Ovary (tissue), 9 donors: ENCODE data around the gene TEKT5. TPM values are rescaled to one million over a fixed set of nuclear protein-coding genes. Genes with fewer than 3 reads are reported as not detected.

Experiments
- DNase-seq, 5 donors: peaks; one replicate each; pipeline ENCODE4 v3.0.0-alpha.2; 2019 to 2020
- H3K27ac ChIP-seq, 2 donors: fragments of 200-600 bp; one replicate each; pipeline versions ENCODE4 v1.5.1 to v1.8.0; 2019 to 2022
- H3K27me3 ChIP-seq: fragments of 200-600 bp; one replicate; pipeline ENCODE4 v1.8.0; 2022
- H3K36me3 ChIP-seq: fragments of 200-600 bp; sonication (generic); one replicate; pipeline ENCODE4 v1.5.1; 2019
- H3K4me1 ChIP-seq: one replicate; pipeline ENCODE4 v1.8.1; 2013; ENCODE audit warnings: mild to moderate bottlenecking, moderate library complexity; ENCODE audit not compliant: insufficient read depth
- H3K4me3 ChIP-seq: fragments of 200-600 bp; sonication (generic); one replicate; pipeline ENCODE4 v1.5.1; 2017
- H3K9me3 ChIP-seq, 2 donors: fragments of 200-600 bp in 1 of 2; sonication (generic) in 1 of 2; one replicate each; pipeline versions ENCODE4 v1.5.1 to v1.8.1; 2013 to 2019; ENCODE audit warnings: mild to moderate bottlenecking in 1 of 2, moderate library complexity in 1 of 2
- CTCF ChIP-seq, 3 donors: fragments of 450-650 bp in 2 of 3; fragments of 200-600 bp in 1 of 3; IDR thresholded peaks; one replicate each; pipeline versions ENCODE4 v1.5.1 to v1.8.0; 2016 to 2022; ENCODE audit warnings: antibody characterized with exemption in 3 of 3, mild to moderate bottlenecking in 1 of 3
- EP300 ChIP-seq: sonication (generic); formaldehyde crosslinking; IDR thresholded peaks from one replicate; pipeline ENCODE4 v1.6.1; 2017; ENCODE audit warnings: antibody characterized with exemption
- POLR2A ChIP-seq: fragments of 450-650 bp; IDR thresholded peaks from one replicate; pipeline ENCODE4 v1.6.1; 2017; ENCODE audit warnings: antibody characterized with exemption, mild to moderate bottlenecking, moderate library complexity
- WGBS, 3 donors: extraction: QIAGEN DNeasy Blood & Tissue Kit in 1 of 3; methylation state at CpG; one replicate each; pipeline versions ENCODE4 v1.1.5 to v1.1.7; 2013 to 2017; 5-methylcytosine and 5-hydroxymethylcytosine counted together
- intact Hi-C, 4 donors: fragments of 100-400 bp; cut with DNase I; formaldehyde crosslinking; loops; one replicate each; pipeline versions ENCODE4 v1.11.0 to v1.15.1; 2022 to 2023
- polyA plus RNA-seq, 2 donors: library from polyadenylated mRNA; stranded (reverse); fragments of 200-250 nt in 1 of 2; fragments of 350-450 nt in 1 of 2; fragmentation: Illumina TruSeq in 1 of 2; extraction: RNeasy Lipid Tissue Mini Kit (QIAGEN cat#74804) in 1 of 2; gene quantifications; one replicate each; pipeline ENCODE4 v1.2.3, GENCODE V29; 2013 to 2014
- total RNA-seq, 7 donors: library from RNA; depleted of rRNA in 2 of 7; stranded (reverse); fragments of >200 nt in 2 of 7; fragmentation: NEBNext Ultra II Directional in 3 of 7; extraction: Animal tissue kit (Norgen Biotek cat#: 25700) in 3 of 7; gene quantifications; one replicate each; pipeline versions ENCODE4 v1.1.0 to v1.2.4, GENCODE V29; 2016 to 2023
- donor health status: DM: no; HTN: no; CAD: no; lungs with moderate emphysema.
- donor health status: DM: no; HTN: no; CAD: no.
- donor health status: Bipolar disorder and iron deficiency.
- donor health status: DM: yes; HTN: yes; CAD: no.
- donor health status: DM: no; HTN: no; CAD: no.
- donor health status: DM: yes; HTN: yes; CAD: no.

TEKT5 gene
- total and polyA plus RNA-seq, 9 donors, result 0.28 to 0.90 (median 0.44) TPM; not detected in 3

- no peak overlapping the region for H3K27ac ChIP-seq
- no peaks in the 10 kb centered on the region for H3K9me3 ChIP-seq
- no peaks in the 10 kb centered on the region for H3K27me3 ChIP-seq
- TF ChIP-seq CTCF (IDR thresholded peaks at IDR 0.05) (no peak), POLR2A (no peak), EP300 (no peak)
- no peaks in the 10 kb centered on the region for H3K36me3 ChIP-seq
- no peaks in the 10 kb centered on the region for H3K4me1 ChIP-seq
- DNase-seq, result no peak
- intact Hi-C loops, result loop anchor here in 1 of 4 donors (10.0 kb wide), 2 partner anchors 55 to 85 kb away; no protein-coding TSS in a partner anchor
- H3K4me3 ChIP-seq, result no peak overlapping the region
- WGBS, 3 donors, result 54 to 82% (median 68%) methylated on average over 1 of the region's 1 CpG
These were observed 5.0 kb upstream of the TEKT5 start for GRCh38 chr16:10699756-10700155.

- H3K4me1 ChIP-seq, result no peaks in the 10 kb centered on the region
- TF ChIP-seq CTCF (IDR thresholded peaks at IDR 0.05) (no peak), POLR2A (no peak), EP300 (no peak)
- intact Hi-C loops, result no loop called here
- H3K36me3 ChIP-seq, result no peaks in the 10 kb centered on the region
- WGBS, 3 donors, result 90 to 95% (median 95%) methylated on average over 21 of the region's 21 CpGs
- no peaks in the 10 kb centered on the region for H3K27me3 ChIP-seq
- no peaks in the 10 kb centered on the region for H3K9me3 ChIP-seq
- no peak overlapping the region for H3K27ac ChIP-seq
- no peak for DNase-seq
- H3K4me3 ChIP-seq, result no peak overlapping the region
These were observed 424 bp downstream of the TEKT5 start for GRCh38 chr16:10694306-10694705.

- H3K36me3 ChIP-seq, result no peaks in the 10 kb centered on the region
- TF ChIP-seq CTCF (IDR thresholded peaks at IDR 0.05), result no peak
These were observed 841 bp downstream of the TEKT5 start for GRCh38 chr16:10693889-10694288.

GRCh38 chr16:10692470-10692869, 2.3 kb downstream of the TEKT5 start:
- Histone ChIP-seq H3K27me3 (no peaks in the 10 kb centered on the region), H3K4me1 (no peaks in the 10 kb centered on the region), H3K9me3 (no peaks in the 10 kb centered on the region), H3K4me3 (no peak overlapping the region), H3K27ac (no peak overlapping the region), H3K36me3 (no peaks in the 10 kb centered on the region)
- intact Hi-C loops, result no loop called here
- no peak for DNase-seq
- 83 to 90% (median 86%) methylated on average over 5 of the region's 5 CpGs for WGBS, 3 donors
- TF ChIP-seq POLR2A (no peak), EP300 (no peak), CTCF (IDR thresholded peaks at IDR 0.05) (no peak)

More at GRCh38 chr16:10693889-10694288, 841 bp downstream of the TEKT5 start:
- H3K27me3 ChIP-seq, result no peaks in the 10 kb centered on the region
- H3K4me1 ChIP-seq, result no peaks in the 10 kb centered on the region
- no peak overlapping the region for H3K4me3 ChIP-seq
- DNase-seq, result no peak
- 92 to 97% (median 95%) methylated on average over 8 of the region's 8 CpGs for WGBS, 3 donors
- no peak overlapping the region for H3K27ac ChIP-seq
- H3K9me3 ChIP-seq, result no peaks in the 10 kb centered on the region
- intact Hi-C loops, result no loop called here
